ENCODE results near the gene PPME1. TPM values are rescaled to one million over a fixed set of nuclear protein-coding genes. Genes with fewer than 3 reads are reported as not detected.

PPME1 gene
- total and polyA plus RNA-seq, 8 donors, result 2.0 to 31.0 (median 18.2) TPM

- no peak for TF ChIP-seq CTCF (IDR thresholded peaks at IDR 0.05)
- TF ChIP-seq POLR2AphosphoS5 (IDR thresholded peaks at IDR 0.05), result no peak
- TF ChIP-seq POLR2A (IDR thresholded peaks at IDR 0.05), result no peak
- no peak for TF ChIP-seq EP300 (IDR thresholded peaks at IDR 0.05)
- no peak for DNase-seq
- H3K27ac ChIP-seq, result no peak overlapping the region
- no peaks in the 10 kb centered on the region for H3K4me1 ChIP-seq
- no peak overlapping the region for H3K4me3 ChIP-seq
- H3K9me3 ChIP-seq, result no peaks in the 10 kb centered on the region
- intact Hi-C loops (cut with DNase I; ENCODE audit: low total_unique reads), result no loop called here
- H3K36me3 ChIP-seq, result peaks cover 0 to 6% (median 0%) of the 10 kb centered on the region in 4 donors
- no peaks in the 10 kb centered on the region for H3K27me3 ChIP-seq
- 90 to 95% (median 94%) methylated on average over 5 of the region's 5 CpGs for WGBS, 5 donors
Observed at GRCh38 chr11:74147199-74147929, 23.7 kb upstream of the PPME1 start.

- TF ChIP-seq POLR2AphosphoS5 (IDR thresholded peaks at IDR 0.05) (no peak), POLR2A (IDR thresholded peaks at IDR 0.05) (no peak), CTCF (IDR thresholded peaks at IDR 0.05) (no peak), EP300 (IDR thresholded peaks at IDR 0.05) (no peak)
- intact Hi-C loops (cut with DNase I; ENCODE audit: low total_unique reads), result no loop called here
- Histone ChIP-seq H3K9me3 (no peaks in the 10 kb centered on the region), H3K27ac (no peak overlapping the region), H3K4me1 (peaks cover 0 to 6% (median 0%) of the 10 kb centered on the region in 4 donors), H3K4me3 (no peak overlapping the region), H3K27me3 (no peaks in the 10 kb centered on the region), H3K36me3 (peaks cover 0 to 18% (median 8%) of the 10 kb centered on the region in 4 donors)
- DNase-seq, result no peak
Observed at GRCh38 chr11:74153224-74153623, 17.9 kb upstream of the PPME1 start.

- no peaks in the 10 kb centered on the region for H3K27me3 ChIP-seq
- H3K36me3 ChIP-seq, result peaks cover 0 to 29% (median 10%) of the 10 kb centered on the region in 4 donors
- no peak for DNase-seq
- intact Hi-C loops (cut with DNase I; ENCODE audit: low total_unique reads), result no loop called here
- H3K4me3 ChIP-seq, result no peak overlapping the region
- H3K9me3 ChIP-seq, result no peaks in the 10 kb centered on the region
- H3K27ac ChIP-seq, result no peak overlapping the region
- 78 to 90% (median 84%) methylated on average over 1 of the region's 1 CpG for WGBS, 5 donors
- no peak for TF ChIP-seq POLR2AphosphoS5 (IDR thresholded peaks at IDR 0.05)
- TF ChIP-seq POLR2A (IDR thresholded peaks at IDR 0.05), result no peak
- TF ChIP-seq CTCF (IDR thresholded peaks at IDR 0.05), result no peak
- no peak for TF ChIP-seq EP300 (IDR thresholded peaks at IDR 0.05)
- H3K4me1 ChIP-seq, result peaks cover 0 to 6% (median 0%) of the 10 kb centered on the region in 4 donors
Observed at GRCh38 chr11:74154620-74155281, 16.3 kb upstream of the PPME1 start.

GRCh38 chr11:74157169-74157568 is 13.9 kb upstream of the PPME1 start:
- intact Hi-C loops (cut with DNase I; ENCODE audit: low total_unique reads), result no loop called here
- TF ChIP-seq CTCF (IDR thresholded peaks at IDR 0.05), result no peak
- no peak for TF ChIP-seq EP300 (IDR thresholded peaks at IDR 0.05)
- TF ChIP-seq POLR2A (IDR thresholded peaks at IDR 0.05), result no peak
- TF ChIP-seq POLR2AphosphoS5 (IDR thresholded peaks at IDR 0.05), result no peak
- 74 to 95% (median 87%) methylated on average over 1 of the region's 1 CpG for WGBS, 5 donors
- Histone ChIP-seq H3K27ac (no peak overlapping the region), H3K9me3 (no peaks in the 10 kb centered on the region), H3K36me3 (peaks cover 0 to 42% (median 20%) of the 10 kb centered on the region in 4 donors), H3K27me3 (no peaks in the 10 kb centered on the region), H3K4me3 (no peak overlapping the region), H3K4me1 (peaks cover 0 to 6% (median 0%) of the 10 kb centered on the region in 4 donors)
- DNase-seq, result no peak

Measured in stomach (tissue), 9 donors.